GDM1 (cell line): ENCODE measurements around the gene NKD2.
"Not testable (repeated sequence)": the region's sequence is repeated elsewhere in the genome, so short reads cannot be mapped to it uniquely, and the experiment has no call there.

Experiments used
- DNase-seq: peaks from one replicate; lab custom pipeline; 2025; lab: John Stamatoyannopoulos, UW

The NKD2 gene

DNA sequence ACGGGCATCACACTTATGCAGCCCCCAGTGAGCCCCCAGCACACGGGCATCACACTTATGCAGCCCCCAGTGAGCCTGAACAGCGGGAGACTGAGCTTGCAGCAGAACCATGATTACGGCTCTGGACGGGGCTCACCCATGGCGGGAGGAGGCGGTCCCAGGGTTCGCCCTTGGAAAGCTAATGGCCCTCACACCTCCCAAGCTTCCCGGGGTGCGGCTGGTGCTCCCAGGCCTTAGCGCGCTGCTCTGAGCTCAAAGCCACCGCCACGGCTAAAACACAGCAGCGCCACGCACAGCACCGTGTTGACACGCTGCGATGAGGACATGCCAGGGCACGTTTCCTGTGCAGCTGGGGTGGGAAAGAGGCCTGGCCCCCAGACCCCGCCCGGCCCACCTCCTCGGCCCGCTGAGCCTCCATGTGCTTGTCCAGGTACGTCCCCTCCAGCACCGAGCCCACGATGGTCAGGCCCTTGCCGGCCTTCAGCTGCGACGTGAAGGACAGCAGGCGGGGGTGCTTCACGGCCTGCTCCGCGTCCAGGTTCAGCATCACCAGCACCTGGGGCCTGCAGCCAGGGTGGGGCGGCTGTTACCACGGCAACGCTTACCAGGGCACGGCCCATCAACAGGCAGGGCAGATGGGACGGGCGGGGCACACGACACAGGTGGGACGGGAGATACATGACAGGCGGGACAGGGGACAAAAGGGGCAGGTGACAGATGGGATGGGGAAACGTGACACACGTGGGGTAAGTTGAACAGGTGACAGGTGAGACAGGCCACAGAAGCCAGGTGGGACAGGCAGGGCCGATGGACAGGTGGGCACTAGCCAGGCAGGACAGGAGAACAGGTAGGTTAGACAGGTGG lies 64.9 kb downstream of the NKD2 start:
- no peak for DNase-seq

GRCh38 chr5:1074226-1074625 lies 65.6 kb downstream of the NKD2 start:
- DNase-seq = no peak

DNA sequence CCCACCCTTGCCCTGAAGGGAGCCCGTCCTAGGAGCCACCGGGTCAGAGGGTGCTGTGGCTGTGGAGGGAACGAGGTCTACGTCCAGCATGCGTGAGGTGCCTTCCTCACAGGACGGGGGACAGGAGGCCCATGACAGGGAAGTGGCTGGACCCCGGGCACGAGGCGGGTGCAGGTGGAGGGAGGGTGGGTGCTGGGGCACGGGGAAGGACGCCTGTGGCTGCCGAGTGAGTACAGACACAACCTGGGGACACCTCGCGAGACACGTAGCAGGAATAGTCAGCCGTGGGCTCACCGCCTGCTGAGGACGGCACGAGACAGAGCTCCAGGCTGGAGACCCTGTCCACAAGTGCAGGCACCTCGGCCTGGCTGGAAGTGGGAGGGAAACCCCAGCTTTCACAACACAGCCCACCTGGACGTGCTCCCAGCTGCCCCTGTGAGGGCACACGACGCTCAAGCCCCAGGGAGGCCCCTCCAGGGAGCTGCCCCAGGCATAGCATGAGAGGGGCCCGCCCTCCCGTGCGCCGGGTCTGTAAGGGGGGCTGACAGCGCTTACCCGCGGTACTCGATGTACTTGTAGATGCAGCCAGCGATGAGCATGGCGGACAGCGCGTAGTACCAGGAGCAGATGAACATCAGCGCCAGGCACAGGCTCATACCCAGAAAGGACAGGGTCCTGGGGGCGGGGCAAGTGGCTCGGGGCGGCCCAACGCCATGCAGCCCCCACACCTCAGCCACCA lies 66.4 kb downstream of the NKD2 start:
- no peak for DNase-seq

DNA sequence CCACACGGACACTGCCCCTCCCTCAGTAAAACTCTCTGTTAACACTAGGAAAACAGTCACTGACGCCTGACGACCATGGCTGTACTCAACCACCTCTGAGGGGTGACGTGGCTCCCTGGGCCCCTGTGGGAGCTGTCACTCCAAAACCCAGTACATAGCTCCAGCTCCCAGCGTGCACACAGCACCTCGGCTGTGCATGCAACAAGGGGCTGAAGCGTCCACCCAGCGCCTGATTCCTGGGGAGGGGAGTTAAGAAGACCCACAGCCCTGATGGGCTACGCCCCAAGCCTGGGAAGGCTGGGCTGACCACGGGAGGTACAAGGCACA lies 66.9 kb downstream of the NKD2 start:
- no peak for DNase-seq

DNA sequence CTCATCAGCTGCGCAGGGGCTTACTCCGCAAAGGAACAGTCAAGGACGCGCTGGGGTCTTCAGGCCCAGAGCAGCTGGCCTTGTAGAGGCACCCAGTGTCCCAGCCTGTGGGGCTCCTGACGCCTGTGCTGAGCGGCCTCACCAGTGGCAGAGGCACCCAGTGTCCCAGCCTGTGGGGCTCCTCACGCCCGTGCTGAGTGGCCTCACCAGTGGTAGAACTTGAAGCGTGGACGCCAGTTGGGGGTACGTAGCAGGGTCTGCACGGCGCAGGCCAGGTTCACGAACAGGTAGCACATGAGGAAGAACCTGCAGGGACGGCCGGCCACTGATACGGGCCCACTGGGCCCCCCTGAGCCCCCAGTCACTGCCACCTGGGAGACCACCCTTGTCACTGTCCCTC lies 67.3 kb downstream of the NKD2 start:
- no peak for DNase-seq

DNA sequence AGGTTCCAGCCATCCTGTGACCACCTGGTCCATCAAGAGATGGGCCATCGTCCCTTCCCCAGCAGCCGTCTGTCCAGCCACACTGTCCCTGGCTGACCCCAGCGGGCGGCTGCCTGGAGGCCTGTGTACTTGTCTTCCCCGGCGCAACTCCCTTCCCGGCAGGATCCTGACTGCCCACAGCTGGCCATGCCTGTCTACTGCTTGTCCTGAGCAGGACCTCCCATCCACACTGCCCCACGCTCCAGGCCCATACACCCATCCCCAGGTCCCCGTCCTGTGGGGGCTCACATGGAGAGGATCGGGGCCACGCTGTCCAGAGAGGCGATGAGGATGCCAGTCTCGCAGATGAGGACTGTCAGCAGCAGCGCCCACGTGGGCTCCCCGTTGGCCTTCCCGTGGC lies 67.8 kb downstream of the NKD2 start:
- DNase-seq = no peak

GRCh38 chr5:1077026-1077425 lies 68.4 kb downstream of the NKD2 start:
- no peak for DNase-seq

DNA sequence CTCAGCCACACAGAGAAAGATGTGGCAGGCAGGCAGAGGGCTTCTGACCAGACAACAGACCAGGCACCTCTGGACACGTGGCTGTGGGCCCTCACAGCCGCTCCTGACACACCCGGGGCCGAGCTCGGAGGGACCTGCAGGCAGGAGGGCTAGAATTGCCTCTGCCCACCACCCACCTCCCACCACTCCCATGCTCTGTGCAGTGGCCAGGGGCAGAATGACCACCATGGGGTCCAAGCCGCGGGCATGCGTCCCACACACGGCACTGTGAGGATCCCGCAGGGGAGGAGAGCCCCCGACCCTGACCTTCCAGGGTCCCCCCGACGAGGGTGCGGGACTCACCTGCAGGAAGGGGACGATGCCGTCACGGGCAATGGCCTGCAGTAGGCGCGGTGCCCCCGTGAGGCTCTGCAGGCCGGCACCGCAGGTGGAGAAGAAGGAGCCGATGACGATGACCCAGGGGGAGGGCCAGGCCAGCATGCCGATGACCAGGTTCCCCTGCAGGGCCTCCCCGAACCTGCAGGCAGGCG lies 69.0 kb downstream of the NKD2 start:
- DNase-seq = no peak

- no peak for DNase-seq
These were observed 69.6 kb downstream of the NKD2 start for GRCh38 chr5:1078206-1078605.

DNA sequence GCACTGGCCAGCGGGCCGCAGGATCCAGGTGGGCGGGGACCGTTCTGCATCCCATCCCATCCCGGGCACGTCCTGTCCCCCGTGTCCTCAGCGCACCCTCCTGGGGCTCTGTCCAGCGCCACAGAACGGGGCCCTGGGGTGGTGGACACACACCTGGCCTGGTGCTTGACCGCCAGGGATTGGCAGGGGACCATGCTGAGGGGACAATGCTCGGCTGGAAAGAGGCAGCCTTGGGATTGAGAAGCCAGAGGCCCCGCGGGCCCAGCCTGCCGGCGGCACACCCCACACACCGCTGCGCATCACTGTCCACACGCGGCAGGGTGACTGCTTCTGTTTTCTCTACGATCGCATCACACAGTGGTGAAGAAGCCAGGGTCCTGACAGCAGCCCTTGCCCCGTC lies 70.2 kb downstream of the NKD2 start:
- no peak for DNase-seq

- DNase-seq = no peak
These were observed 70.9 kb downstream of the NKD2 start for GRCh38 chr5:1079486-1079885.

DNA sequence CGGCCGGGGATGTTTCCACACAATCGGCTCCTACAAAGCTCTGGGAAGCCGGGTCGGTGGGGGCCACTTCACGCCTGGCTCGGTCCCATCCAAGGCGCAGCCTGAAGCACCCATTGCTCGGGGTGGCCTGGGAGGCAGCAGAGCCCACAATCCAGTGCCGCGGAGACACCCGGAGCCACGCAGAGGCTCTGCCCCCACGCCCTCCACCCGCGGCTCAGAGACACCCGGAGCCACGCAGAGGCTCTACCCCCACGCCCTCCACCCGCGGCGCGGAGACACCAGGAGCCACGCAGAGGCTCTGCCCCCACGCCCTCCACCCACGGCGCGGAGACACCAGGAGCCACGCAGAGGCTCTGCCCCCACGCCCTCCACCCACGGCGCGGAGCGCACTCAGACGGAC lies 71.4 kb downstream of the NKD2 start:
- DNase-seq = no peak

DNA sequence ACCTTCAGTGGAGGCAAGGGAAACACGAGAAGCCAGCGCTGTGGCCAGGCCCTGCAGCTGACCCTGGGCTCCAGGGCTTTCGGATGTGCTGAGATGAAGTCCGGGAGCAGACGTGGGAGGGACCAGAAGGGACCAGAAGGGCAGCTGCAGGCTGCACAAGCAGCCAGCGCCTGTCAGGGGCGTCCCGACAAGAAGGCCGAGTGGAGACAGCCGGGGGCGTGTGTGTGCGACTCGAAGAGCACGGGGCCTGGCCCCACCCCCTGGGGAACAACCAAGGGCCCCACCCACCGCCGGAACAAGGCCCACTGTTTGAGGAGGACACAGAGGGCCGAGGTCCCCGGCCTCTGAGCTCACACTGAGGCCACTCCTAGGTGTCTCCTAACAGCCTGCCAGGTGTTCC lies 71.8 kb downstream of the NKD2 start:
- DNase-seq = no peak

DNA sequence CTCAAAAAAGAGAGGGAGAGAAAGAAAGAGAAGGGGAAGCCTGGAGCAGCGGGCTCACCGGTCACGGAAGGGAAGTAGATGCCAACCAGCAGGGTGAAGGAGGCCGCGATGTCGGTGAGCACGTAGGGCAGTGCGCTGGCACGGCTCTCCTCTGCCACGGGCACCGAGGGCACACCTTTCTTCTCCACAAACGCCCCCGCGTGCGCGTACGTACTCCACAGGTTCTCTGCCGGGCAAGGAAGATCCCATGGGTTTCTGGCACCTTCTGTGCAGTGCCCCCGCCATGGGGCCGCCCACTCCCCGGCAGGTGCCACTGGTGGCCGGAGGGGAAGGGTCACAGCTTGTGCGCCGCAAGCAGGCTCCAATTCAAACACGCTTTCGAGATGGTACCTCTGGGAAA lies 72.9 kb downstream of the NKD2 start:
- no peak for DNase-seq

- DNase-seq = not testable (repeated sequence)
These were observed 74.4 kb downstream of the NKD2 start for GRCh38 chr5:1083026-1083425.

DNA sequence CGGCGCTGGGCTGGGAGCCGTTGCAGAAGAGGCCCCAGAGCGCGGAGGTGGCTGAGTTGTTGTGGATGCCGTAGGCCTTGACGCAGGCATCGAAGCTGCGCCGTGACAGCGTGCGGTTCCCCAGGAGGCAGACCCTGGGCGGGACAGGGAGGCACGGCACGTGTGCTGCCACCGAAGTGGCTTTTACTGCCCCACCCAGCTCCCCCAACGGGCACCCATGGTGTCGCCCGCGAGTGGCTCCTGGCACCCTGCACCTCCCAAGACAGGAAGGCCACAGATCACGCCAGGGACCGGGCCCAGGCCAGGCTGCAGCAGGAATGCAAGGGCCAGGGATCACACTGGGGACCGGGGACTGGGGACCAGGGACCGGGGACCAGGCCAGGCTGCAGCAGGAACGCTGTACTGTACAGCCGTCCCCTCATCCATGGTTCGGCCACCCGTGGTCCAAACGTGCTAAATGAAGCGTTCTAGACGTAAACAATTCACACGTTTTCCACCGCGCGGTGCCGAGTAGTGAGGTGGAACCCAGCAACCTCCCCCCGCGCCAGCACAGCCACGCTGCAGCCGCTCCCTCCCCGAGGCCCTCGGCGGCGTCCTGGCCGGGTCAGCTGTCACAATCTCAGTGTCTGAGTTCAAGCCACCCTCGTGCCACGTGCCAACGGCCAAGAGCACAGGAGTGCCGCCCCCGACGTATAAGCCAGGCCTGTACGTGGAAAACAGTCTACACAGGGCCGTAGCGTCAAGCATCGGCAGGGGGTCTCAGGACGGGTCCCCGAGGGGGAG lies 75.4 kb downstream of the NKD2 start:
- DNase-seq = no peak

GRCh38 chr5:1085391-1085790 lies 76.8 kb downstream of the NKD2 start:
- DNase-seq = no peak

DNA sequence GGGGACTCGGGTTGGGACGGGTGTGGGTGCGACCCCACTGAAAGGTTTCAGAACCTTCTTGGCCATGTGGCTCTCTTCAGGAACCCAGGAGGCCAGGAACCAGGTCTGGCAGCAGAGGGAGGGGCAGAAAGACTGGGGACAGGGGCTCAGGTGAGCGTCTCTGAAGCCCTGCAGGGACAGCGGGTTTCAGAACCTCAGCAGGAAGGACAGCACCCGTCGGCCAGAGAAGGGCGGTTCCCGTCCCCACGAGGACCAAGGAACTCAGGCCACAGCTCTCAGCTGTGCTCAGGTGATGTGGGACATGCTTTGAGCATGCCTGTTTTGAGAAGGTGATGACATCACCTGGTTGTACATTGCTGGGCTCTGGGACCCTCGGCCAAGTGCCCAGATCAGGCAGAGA lies 77.5 kb downstream of the NKD2 start:
- no peak for DNase-seq

- DNase-seq = no peak
These were observed 78.3 kb downstream of the NKD2 start for GRCh38 chr5:1086871-1087270.

DNA sequence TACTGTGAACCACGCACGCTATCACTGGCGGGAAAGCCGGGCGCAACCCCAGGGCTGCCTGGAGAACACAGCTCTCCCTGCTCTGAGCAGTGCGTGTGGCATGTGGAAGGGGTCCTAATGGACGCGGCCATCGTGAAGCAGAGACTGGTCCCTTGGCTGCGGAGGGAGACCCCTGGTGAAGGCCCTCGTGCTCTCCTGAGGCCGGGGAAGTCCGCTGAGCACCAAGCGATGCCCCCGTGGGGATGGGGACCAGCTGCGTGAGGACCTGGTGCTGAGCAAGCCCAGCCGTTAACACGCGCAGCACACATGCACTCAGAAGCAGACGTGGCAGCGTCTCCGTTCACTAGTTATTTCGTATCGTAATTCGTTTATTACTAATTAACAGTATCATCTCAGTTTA lies 78.8 kb downstream of the NKD2 start:
- no peak for DNase-seq

DNA sequence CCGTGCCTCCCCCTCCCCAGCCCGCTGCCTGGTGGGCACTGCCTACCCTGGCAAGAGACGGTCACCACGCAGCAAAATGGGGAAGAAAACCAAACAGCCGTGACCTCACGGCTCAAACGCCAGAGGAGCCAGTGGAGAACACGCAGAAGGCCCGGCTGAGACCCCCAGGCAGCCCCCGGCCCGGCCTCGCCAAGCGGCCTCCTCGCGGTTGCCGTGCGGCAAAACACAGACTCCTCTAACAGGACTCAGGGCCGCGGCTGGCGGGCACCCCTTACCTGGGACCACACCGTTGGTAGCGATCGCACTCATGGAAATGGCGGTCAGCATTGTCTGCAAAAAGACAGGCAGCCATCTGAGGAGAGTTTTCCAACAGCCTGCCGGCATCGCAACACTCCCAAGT lies 79.4 kb downstream of the NKD2 start:
- no peak for DNase-seq
